Glomerular visceral epithelial cell (primary cell): ENCODE results near the gene ORM2.
A peak's percentile ranks its signal among the peaks of the same experiment; 100 is the strongest.
"Not testable (repeated sequence)": the region's sequence is repeated elsewhere in the genome, so short reads cannot be mapped to it uniquely, and the experiment has no call there.

Experiments
- DNase-seq: peaks from one replicate; pipeline ENCODE4 v3.0.0-alpha.2; 2016; ENCODE audit errors: extremely low spot score

ORM2 gene

DNA sequence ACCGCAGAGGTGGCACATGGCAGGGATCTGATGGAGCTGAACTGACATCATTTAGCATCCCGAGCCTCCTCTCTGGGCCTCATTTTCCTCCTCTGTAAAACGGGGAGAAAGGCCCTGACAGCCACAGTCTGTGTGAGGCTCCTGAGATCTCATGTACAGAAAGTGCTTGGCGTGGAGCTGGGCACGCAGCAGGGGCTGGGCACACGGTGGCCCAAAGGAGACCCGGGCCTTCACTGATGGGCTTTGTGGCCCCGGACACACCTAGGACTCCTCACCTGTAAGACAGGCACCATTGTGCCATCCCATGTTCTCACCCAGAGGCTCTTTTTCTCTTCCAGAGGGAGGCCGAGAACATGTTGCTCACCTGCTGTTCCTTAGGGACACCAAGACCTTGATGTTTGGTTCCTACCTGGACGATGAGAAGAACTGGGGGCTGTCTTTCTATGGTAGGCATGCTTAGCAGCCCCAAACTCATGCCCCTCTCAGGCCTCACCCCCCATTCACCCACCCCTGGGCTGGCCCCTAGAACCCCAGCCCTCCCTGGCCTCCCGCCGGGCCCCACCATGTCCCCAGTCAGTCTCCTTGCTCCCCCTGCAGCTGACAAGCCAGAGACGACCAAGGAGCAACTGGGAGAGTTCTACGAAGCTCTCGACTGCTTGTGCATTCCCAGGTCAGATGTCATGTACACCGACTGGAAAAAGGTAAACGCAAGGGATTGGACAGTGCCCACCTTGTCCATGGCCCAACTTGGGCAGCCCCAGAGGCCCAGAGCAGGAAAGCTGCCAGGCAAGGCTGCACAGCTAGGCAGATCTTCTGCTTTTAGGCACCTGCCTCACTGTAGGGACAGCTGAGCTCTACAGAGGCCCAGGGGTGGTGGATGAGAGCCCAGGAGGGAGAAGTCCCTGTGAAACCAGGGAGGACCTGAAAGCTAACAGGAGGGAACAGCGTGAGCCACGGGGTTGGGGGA, 1.8 kb downstream of the ORM2 start:
- DNase-seq = not testable (repeated sequence)

- DNase-seq = not testable (repeated sequence)
Measured at GRCh38 chr9:114332474-114333040, 2.9 kb downstream of the ORM2 start.

DNA sequence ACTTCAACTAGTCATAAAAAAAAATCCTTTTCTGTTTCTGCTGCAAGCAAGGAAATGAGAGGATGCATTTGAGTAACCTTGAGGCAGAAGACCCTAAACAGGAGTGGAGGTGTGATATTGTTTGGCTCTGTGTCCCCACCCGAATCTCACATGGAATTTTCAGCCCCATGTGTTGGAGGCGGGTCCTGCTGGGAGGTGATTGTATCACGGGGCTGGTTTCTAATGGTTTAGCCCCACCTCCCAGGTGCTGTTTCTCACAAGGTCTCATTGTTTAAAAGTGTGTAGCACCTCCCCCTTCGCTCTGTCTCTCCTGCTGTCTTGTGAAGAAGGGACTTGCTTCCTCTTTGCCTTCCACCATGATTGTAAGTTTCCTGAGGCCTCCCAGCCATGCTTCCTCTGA, 4.0 kb downstream of the ORM2 start:
- DNase-seq = not testable (repeated sequence)

- DNase-seq = no peak
Measured at GRCh38 chr9:114334490-114334889, 4.8 kb downstream of the ORM2 start.

GRCh38 chr9:114335745-114336144, 6.1 kb downstream of the ORM2 start:
- no peak for DNase-seq

GRCh38 chr9:114336157-114336556, 6.5 kb downstream of the ORM2 start:
- no peak for DNase-seq

GRCh38 chr9:114336699-114337395, 7.2 kb downstream of the ORM2 start:
- no peak for DNase-seq

- DNase-seq = no peak
Measured at GRCh38 chr9:114338187-114338586, 8.5 kb downstream of the ORM2 start.

GRCh38 chr9:114339130-114339908, 9.7 kb downstream of the ORM2 start:
- DNase-seq = peak; percentile 64

DNA sequence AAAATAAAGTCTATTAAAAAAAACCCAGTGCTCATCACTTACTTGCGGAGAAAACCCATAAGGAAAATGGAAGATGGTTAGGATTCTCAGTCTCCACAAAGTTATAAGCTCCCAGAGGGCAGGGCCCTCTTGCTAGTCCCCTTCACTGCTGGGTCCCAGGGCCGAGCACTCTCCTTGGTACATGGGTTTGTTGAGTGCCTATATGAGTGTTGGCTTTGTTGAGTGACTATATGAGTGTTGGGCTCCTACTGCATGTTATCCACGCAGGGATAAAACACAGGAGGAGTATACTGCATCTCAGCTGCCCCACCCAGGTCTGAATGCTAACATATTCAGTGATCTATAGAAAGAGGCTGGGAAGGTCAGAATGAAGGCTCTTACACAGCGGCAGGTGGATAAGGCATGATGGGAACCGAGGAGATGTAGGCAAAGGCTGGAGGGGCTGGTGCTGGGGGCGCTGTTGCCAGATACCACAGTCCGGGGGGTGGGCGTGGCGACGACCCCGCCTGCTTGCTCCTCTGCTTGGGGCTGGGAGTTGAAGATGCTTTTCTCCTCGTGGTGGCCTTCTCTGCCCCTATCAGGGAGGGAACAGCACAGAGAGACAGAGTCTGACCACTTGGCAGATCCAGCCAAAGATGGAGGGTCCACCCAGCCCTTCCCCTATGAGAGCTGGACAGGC, 11.6 kb downstream of the ORM2 start:
- DNase-seq = no peak

- no peak for DNase-seq
Measured at GRCh38 chr9:114341991-114342390, 12.3 kb downstream of the ORM2 start.

GRCh38 chr9:114342755-114343440, 13.2 kb downstream of the ORM2 start:
- DNase-seq = no peak

DNA sequence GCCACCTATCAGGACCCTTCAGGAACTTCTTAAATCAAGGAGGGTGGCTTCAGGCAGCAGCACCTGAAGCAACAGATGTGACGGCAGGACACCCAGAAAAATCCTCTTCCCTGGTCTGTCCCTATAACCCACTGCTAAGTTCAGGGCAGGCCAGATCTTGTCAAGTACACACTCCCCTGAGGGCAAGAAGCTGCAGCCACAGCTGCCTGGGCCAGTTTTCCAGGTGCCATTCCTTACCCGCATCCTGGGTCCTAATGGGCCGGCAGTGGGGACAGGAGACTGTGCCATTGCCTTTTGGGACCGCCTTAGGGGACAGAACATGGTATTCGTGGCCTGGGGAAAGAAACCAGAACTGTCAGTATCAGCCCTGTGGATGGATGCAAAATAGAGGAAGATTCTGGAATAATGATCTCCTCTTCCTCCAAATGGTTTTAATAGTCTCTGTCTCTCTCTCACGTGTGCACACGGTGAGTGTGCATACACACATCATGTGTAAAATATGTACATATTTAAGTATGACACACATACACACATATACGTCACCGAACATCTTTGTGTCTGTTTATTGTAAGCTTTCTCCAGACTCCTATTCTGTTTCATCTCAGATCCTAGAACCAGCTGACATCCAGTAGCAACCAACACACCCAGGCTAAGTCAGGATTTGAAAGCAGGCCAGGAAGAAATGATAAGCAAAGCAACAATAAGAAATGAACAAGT, 14.0 kb downstream of the ORM2 start:
- no peak for DNase-seq

DNA sequence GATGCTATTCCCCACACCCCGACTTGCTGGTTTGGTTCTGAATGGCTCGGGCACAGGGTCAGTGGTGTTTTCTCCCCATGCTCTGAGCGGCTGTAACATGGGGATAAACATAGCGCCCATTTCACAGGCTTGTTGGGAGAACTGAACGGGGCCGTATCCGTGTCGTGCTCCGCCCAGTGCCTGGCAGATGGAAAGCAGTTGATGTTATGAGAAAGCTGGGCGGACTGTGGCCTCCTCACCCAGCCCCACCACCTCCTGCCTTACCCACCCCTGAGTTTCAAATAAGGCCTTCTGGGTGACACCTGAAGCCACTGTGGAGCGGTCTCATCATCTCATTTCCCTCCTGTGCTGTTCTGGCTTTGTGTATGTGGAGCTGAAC, 14.5 kb downstream of the ORM2 start:
- DNase-seq = no peak

DNA sequence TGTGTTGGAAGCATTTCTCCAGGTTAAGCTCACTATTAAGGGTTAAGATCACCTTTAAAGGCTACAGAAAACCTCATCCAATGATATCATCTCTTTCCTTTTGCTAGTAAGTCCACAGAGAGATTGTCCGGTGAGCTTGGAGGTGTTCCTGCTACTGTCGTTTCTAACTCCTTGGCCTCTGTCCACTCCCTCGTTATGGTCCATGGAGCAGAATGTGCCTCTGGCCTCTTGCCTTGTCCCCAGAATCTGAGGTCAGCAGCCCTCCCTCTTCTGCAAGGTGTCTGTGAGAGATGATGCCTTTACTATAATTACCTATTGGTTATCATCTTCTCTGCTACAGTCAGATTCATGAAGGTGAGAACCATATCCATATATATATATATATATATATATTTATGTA, 15.0 kb downstream of the ORM2 start:
- no peak for DNase-seq

DNA sequence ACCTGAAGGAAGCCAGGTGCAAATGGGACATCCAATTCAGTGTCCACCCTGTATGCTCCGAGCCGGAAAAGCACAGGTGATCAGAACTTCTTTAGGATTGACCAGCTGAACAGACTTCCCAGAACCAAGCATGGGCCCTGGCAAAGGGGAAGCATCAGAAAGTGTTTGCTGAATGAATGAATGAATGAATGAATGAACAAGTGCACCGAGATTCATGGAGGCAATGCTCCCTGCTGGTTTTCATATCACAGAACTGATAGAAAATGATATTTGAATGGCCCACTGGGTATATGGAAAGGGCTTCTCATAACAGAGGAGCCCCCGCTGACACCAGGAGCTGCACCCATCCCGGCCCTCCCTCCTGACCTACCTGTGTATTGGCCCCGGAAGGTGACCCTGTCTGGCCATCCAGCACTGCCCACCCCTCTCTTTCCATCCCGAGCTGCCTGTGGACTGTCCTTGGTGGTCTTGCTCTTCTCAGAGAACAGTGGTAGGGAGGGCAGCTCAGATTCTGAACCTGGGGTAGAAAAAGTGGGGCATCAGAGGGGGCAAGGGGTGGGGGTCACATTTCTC, 15.9 kb downstream of the ORM2 start:
- no peak for DNase-seq

DNA sequence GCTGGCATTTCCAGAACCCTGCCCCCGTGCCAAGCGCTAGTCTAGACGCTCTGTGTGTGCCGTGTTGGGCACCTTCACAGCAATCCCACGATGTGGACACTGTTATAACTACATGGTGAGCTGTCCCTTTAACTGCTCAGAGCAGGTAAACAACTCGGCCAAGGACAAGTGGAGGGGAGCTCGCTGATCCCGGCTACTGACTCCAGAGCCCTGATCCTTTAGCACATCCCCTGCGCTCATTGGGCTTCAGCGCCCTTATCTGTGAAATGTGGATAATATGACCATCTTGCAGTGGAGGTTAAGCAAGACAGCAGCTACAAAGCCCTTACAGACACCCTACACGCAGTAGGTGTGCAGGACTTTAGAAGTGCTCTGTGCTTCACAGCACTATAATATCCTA, 16.5 kb downstream of the ORM2 start:
- no peak for DNase-seq

GRCh38 chr9:114347675-114348074, 18.0 kb downstream of the ORM2 start:
- DNase-seq = no peak

DNA sequence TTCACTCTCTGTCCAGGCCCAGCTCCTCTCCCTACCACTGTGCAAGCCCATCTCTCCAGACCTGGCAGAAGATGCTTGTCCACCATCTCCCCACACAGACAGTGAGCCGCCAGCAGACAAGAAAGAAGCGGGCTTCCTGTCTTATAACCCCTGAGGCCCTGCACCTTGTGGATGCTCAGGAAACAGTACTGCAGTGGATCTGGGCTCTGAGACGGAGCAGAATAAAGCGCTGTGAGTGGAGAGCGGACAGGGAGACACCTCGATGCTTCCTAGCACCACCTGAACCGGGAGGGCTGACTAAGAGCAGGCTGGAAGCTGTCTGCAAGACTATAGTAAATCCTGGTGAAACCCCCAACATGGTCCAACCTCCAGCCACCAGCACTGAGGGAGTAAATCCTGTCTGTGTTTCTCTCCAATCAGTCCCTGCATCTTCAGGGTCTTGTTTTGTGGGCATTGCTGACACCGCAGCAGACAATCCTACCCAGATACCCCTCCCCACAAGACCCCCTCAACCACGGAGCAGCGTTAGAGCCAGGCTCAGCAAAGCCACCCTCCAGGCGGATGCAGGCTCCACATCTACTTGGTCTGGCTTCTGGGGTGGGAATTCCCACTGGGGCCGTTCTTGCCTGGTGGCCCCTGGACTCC, 18.7 kb downstream of the ORM2 start:
- DNase-seq = no peak
